HCT116 (cell line): ENCODE results near the gene ARNT2. TPM values are rescaled to one million over a fixed set of nuclear protein-coding genes. Genes with fewer than 3 reads are reported as not detected.

Experiments used
- ATAC-seq: fragments of 200-7000 bp; cut with Tn5 transposase; 2 replicates; pipeline ENCODE4 v1.9.1; 2020; ENCODE audit warnings: mild to moderate bottlenecking, moderate library complexity
- BruUV-seq: library from RNA; stranded (reverse); fragments of 400-500 nt; replicated peaks from 2 replicates; lab custom pipeline; 2021; lab: Mats Ljungman, UMichigan
- CTCF ChIA-PET: fragments of 300-600 bp; sonication (Branson Sonifier 250); formaldehyde crosslinking; loops from one replicate; lab custom pipeline; 2021; ENCODE audit warnings: antibody characterized with exemption; lab: Charles Lee
- POLR2A ChIA-PET: fragments of 300-600, 350-600 bp; sonication (Branson Sonifier 250); formaldehyde crosslinking; loops from one replicate; lab custom pipeline; 2021; ENCODE audit warnings: antibody characterized with exemption; lab: Charles Lee
- RAD21 ChIA-PET, 2 experiments: fragments of 300-600 bp; sonication (Branson Sonifier 250); formaldehyde crosslinking; loops; one replicate each; lab custom pipeline; 2023; ENCODE audit warnings: low total read pairs in 2 of 2; ENCODE audit not compliant: uncharacterized antibody in 2 of 2, unreplicated experiment in 2 of 2, low non-redundant PET in 1 of 2; lab: Charles Lee
- DNase-seq: peaks from one replicate; pipeline ENCODE4 v3.0.0-alpha.2; 2010; ENCODE audit warnings: low read depth, low spot score
- H2AFZ ChIP-seq: fragments of 200-600 bp; shearing (Covaris generic), sonication (generic); 2 replicates; pipeline ENCODE4 v1.6.1; 2017; ENCODE audit warnings: low read depth, mixed run types, mixed read lengths, antibody characterized with exemption, low read length; ENCODE audit not compliant: poor library complexity, severe bottlenecking
- H3K27ac ChIP-seq: 2 replicates; pipeline ENCODE4 v1.5.1; 2012; ENCODE audit warnings: low read depth, low read length
- H3K27me3 ChIP-seq: fragments of 200-600 bp; sonication (generic); 2 replicates; pipeline ENCODE4 v1.6.1; 2016; ENCODE audit warnings: mixed run types, low read length, mixed read lengths; ENCODE audit not compliant: insufficient read depth
- H3K36me3 ChIP-seq, 2 experiments: fragments of 200-500 bp in 1 of 2; fragments of 200-600 bp in 1 of 2; sonication (Bioruptor generic) in 1 of 2; sonication (generic) in 1 of 2; 2 replicates each; pipeline versions ENCODE4 v1.5.1 to v1.6.1; 2014 to 2016; ENCODE audit warnings: low read length in 2 of 2, inconsistent platforms in 1 of 2, mixed read lengths in 1 of 2, mixed run types in 1 of 2; ENCODE audit not compliant: insufficient read depth in 2 of 2, control insufficient read depth in 1 of 2
- H3K4me1 ChIP-seq, 2 experiments: fragments of 200-600 bp in 1 of 2; sonication (generic) in 1 of 2; 2 replicates each; pipeline versions ENCODE4 v1.5.1 to v1.6.1; 2012 to 2017; ENCODE audit warnings: low read length in 2 of 2, inconsistent platforms in 1 of 2, mild to moderate bottlenecking in 1 of 2, mixed read lengths in 1 of 2, mixed run types in 1 of 2, moderate library complexity in 1 of 2; ENCODE audit not compliant: insufficient read depth in 2 of 2, control insufficient read depth in 1 of 2
- H3K4me2 ChIP-seq: fragments of 200-600 bp; sonication (generic); 2 replicates; pipeline ENCODE4 v1.6.1; 2017; ENCODE audit warnings: mixed run types, low read length, mixed read lengths
- H3K4me3 ChIP-seq, 2 experiments: fragments of 200-600 bp in 1 of 2; sonication (generic) in 1 of 2; replicated peaks in 1 of 2; 2 replicates each; pipeline ENCODE4 v1.5.1; 2011 to 2016; ENCODE audit warnings: low read length in 2 of 2, control low read depth in 1 of 2, low read depth in 1 of 2, mild to moderate bottlenecking in 1 of 2, mixed read lengths in 1 of 2, mixed run types in 1 of 2
- H3K79me2 ChIP-seq: fragments of 200-600 bp; sonication (generic); 2 replicates; pipeline ENCODE4 v1.6.1; 2017; ENCODE audit warnings: mild to moderate bottlenecking, mixed run types, low read length, moderate library complexity, mixed read lengths; ENCODE audit not compliant: insufficient read depth
- H3K9ac ChIP-seq: fragments of 200-600 bp; sonication (generic); 2 replicates; pipeline ENCODE4 v1.6.1; 2016; ENCODE audit warnings: low read length, mixed read lengths
- H3K9me2 ChIP-seq: fragments of 200-600 bp; sonication (generic), shearing (Covaris generic); 2 replicates; pipeline ENCODE4 v1.6.1; 2017; ENCODE audit warnings: mixed run types, mild to moderate bottlenecking, moderate library complexity; ENCODE audit not compliant: insufficient read depth
- H3K9me3 ChIP-seq, 2 experiments: fragments of 200-500 bp in 1 of 2; fragments of 200-600 bp in 1 of 2; sonication (Bioruptor generic) in 1 of 2; sonication (generic) in 1 of 2; 2 replicates each; pipeline ENCODE4 v1.6.1; 2014 to 2017; ENCODE audit warnings: low read length in 2 of 2, mixed read lengths in 2 of 2, inconsistent platforms in 1 of 2, low read depth in 1 of 2, mild to moderate bottlenecking in 1 of 2, mixed run types in 1 of 2, moderate library complexity in 1 of 2; ENCODE audit not compliant: control insufficient read depth in 1 of 2, insufficient read depth in 1 of 2
- H4K20me1 ChIP-seq: fragments of 200-600 bp; sonication (generic), shearing (Covaris generic); 2 replicates; pipeline ENCODE4 v1.6.1; 2017; ENCODE audit warnings: mixed run types, mild to moderate bottlenecking, moderate library complexity; ENCODE audit not compliant: insufficient read depth
- EGR1 ChIP-seq: IDR thresholded peaks from 2 replicates; pipeline ENCODE4 v1.6.1; 2012; ENCODE audit warnings: low read depth
- JUND ChIP-seq: IDR thresholded peaks from 2 replicates; pipeline ENCODE4 v1.6.1; 2012
- MAX ChIP-seq: IDR thresholded peaks from 2 replicates; pipeline ENCODE4 v1.6.1; 2012
- SIN3A ChIP-seq: IDR thresholded peaks from 2 replicates; pipeline ENCODE4 v1.6.1; 2012; ENCODE audit warnings: low read depth
- intact Hi-C: fragments of 100-400 bp; cut with micrococcal nuclease; formaldehyde crosslinking; loops from 2 replicates; pipeline ENCODE4 v1.10.0; 2022
- total RNA-seq: library from RNA; stranded (reverse); gene quantifications from one replicate; pipeline ENCODE4 v1.2.1, GENCODE V29; 2021; ENCODE audit not compliant: unreplicated experiment
- TF ChIP-seq, protein P1 (sequence below): IDR thresholded peaks from 2 replicates; pipeline ENCODE4 v1.6.1; 2011; ENCODE audit warnings: mild to moderate bottlenecking, low read length, moderate library complexity; ENCODE audit not compliant: insufficient replicate concordance; ENCODE audit errors: extremely low read depth

Gene ARNT2
- total RNA-seq, 1 experiment from 2014 or later: 3.0 TPM

- H3K9ac ChIP-seq: no peak overlapping the region
- intact Hi-C loops: no loop called here
- ChIA-PET CTCF (no interaction called here), POLR2A (no interaction called here)
- BruUV-seq: no TSS peak
- no peaks in the 10 kb centered on the region for H3K36me3 ChIP-seq
- no peak overlapping the region for H2AFZ ChIP-seq
- H3K27ac ChIP-seq: no peak overlapping the region
- no peak overlapping the region for H3K4me2 ChIP-seq
- no peak overlapping the region for H3K4me3 ChIP-seq
- H4K20me1 ChIP-seq: no peaks in the 10 kb centered on the region
- no peak for TF ChIP-seq EGR1
- TF ChIP-seq JUND: no peak
- TF ChIP-seq SIN3A: no peak
- TF ChIP-seq, all 23 proteins: peak for 0
- H3K79me2 ChIP-seq: no peaks in the 10 kb centered on the region
- H3K9me3 ChIP-seq: no peaks in the 10 kb centered on the region
- H3K4me1 ChIP-seq: peaks cover 7 to 9% of the 10 kb centered on the region in 2 experiments; a peak in 3 of 4 replicates
- H3K9me2 ChIP-seq: no peaks in the 10 kb centered on the region
- RAD21 ChIA-PET: no interaction called here
- no peaks in the 10 kb centered on the region for H3K27me3 ChIP-seq
- no peak for ATAC-seq
- no peak for DNase-seq
These were observed 86.3 kb downstream of the ARNT2 start for GRCh38 chr15:80490431-80490990.

- Histone ChIP-seq H3K36me3 (no peaks in the 10 kb centered on the region), H3K9me3 (no peaks in the 10 kb centered on the region), H3K79me2 (no peaks in the 10 kb centered on the region), H2AFZ (no peak overlapping the region), H3K4me1 (peaks cover 3 to 7% of the 10 kb centered on the region in 2 experiments; a peak in 2 of 4 replicates), H3K27ac (no peak overlapping the region), H4K20me1 (no peaks in the 10 kb centered on the region), H3K9ac (no peak overlapping the region), H3K27me3 (no peaks in the 10 kb centered on the region), H3K9me2 (no peaks in the 10 kb centered on the region), H3K4me3 (no peak overlapping the region), H3K4me2 (no peak overlapping the region)
- DNase-seq (no peak), ATAC-seq (no peak)
- ChIA-PET CTCF (no interaction called here), POLR2A (no interaction called here), RAD21 (no interaction called here)
- intact Hi-C loops: no loop called here
- TF ChIP-seq, protein P1, sequence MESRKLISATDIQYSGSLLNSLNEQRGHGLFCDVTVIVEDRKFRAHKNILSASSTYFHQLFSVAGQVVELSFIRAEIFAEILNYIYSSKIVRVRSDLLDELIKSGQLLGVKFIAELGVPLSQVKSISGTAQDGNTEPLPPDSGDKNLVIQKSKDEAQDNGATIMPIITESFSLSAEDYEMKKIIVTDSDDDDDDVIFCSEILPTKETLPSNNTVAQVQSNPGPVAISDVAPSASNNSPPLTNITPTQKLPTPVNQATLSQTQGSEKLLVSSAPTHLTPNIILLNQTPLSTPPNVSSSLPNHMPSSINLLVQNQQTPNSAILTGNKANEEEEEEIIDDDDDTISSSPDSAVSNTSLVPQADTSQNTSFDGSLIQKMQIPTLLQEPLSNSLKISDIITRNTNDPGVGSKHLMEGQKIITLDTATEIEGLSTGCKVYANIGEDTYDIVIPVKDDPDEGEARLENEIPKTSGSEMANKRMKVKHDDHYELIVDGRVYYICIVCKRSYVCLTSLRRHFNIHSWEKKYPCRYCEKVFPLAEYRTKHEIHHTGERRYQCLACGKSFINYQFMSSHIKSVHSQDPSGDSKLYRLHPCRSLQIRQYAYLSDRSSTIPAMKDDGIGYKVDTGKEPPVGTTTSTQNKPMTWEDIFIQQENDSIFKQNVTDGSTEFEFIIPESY: no peak
- no peak for TF ChIP-seq MAX
- no TSS peak for BruUV-seq
These were observed 87.1 kb downstream of the ARNT2 start for GRCh38 chr15:80491163-80491847.
